Jurkat, Clone E6-1 (cell line): ENCODE data around the gene PFKP.

Experiments used
- DNase-seq: peaks from one replicate; pipeline ENCODE4 v3.0.0-alpha.2; 2011; ENCODE audit warnings: low read depth, low spot score
- H3K4me3 ChIP-seq: 2 replicates; pipeline ENCODE4 v1.5.1; 2011; ENCODE audit warnings: mild to moderate bottlenecking, low read length, control low read depth, moderate library complexity

Gene PFKP

GRCh38 chr10:3106928-3107425, 39.6 kb downstream of the PFKP start:
- DNase-seq, result no peak
- H3K4me3 ChIP-seq, result no peak overlapping the region

GRCh38 chr10:3107426-3107961, 40.1 kb downstream of the PFKP start:
- DNase-seq, result no peak
- no peak overlapping the region for H3K4me3 ChIP-seq

- no peak overlapping the region for H3K4me3 ChIP-seq
- DNase-seq, result no peak
Measured at GRCh38 chr10:3108033-3108432, 40.7 kb downstream of the PFKP start.

- no peak for DNase-seq
- H3K4me3 ChIP-seq, result no peak overlapping the region
Measured at GRCh38 chr10:3108575-3109105, 41.3 kb downstream of the PFKP start.

- H3K4me3 ChIP-seq, result no peak overlapping the region
- no peak for DNase-seq
Measured at GRCh38 chr10:3109196-3109595, 41.8 kb downstream of the PFKP start.

GRCh38 chr10:3109633-3110032, 42.3 kb downstream of the PFKP start:
- no peak for DNase-seq

GRCh38 chr10:3110782-3111620, 43.7 kb downstream of the PFKP start:
- H3K4me3 ChIP-seq, result no peak overlapping the region
- no peak for DNase-seq

More at GRCh38 chr10:3109633-3110032, 42.3 kb downstream of the PFKP start:
- no peak overlapping the region for H3K4me3 ChIP-seq

- H3K4me3 ChIP-seq, result no peak overlapping the region
- DNase-seq, result no peak
Measured at GRCh38 chr10:3111621-3112163, 44.3 kb downstream of the PFKP start.

- no peak overlapping the region for H3K4me3 ChIP-seq
- DNase-seq, result no peak
Measured at GRCh38 chr10:3113343-3113720, 46.0 kb downstream of the PFKP start.

GRCh38 chr10:3115685-3116084, 48.3 kb downstream of the PFKP start:
- DNase-seq, result no peak
- no peak overlapping the region for H3K4me3 ChIP-seq

- no peak overlapping the region for H3K4me3 ChIP-seq
Measured at GRCh38 chr10:3116508-3117100, 49.3 kb downstream of the PFKP start.

GRCh38 chr10:3117486-3117885, 50.1 kb downstream of the PFKP start:
- no peak for DNase-seq

More at GRCh38 chr10:3116508-3117100, 49.3 kb downstream of the PFKP start:
- no peak for DNase-seq

GRCh38 chr10:3118641-3119091, 51.3 kb downstream of the PFKP start:
- DNase-seq, result no peak
- no peak overlapping the region for H3K4me3 ChIP-seq

More at GRCh38 chr10:3117486-3117885, 50.1 kb downstream of the PFKP start:
- no peak overlapping the region for H3K4me3 ChIP-seq

- peak; percentile 19 for DNase-seq
- no peak overlapping the region for H3K4me3 ChIP-seq
Measured at GRCh38 chr10:3119796-3120459, 52.6 kb downstream of the PFKP start.

GRCh38 chr10:3122034-3122433, 54.7 kb downstream of the PFKP start:
- H3K4me3 ChIP-seq, result no peak overlapping the region

GRCh38 chr10:3122486-3123205, 55.3 kb downstream of the PFKP start:
- H3K4me3 ChIP-seq, result no peak overlapping the region
- DNase-seq, result no peak

More at GRCh38 chr10:3122034-3122433, 54.7 kb downstream of the PFKP start:
- DNase-seq, result no peak

GRCh38 chr10:3123571-3124411, 56.4 kb downstream of the PFKP start:
- DNase-seq, result no peak
- H3K4me3 ChIP-seq, result no peak overlapping the region
